Trophoblast cell (in vitro differentiated cells and primary cell): ENCODE data around the gene RTP2.

Source experiments
- DNase-seq, 2 donors: peaks; one replicate each; pipeline ENCODE4 v3.0.0-alpha.2; 2016
- H2AFZ ChIP-seq: 2 replicates; pipeline ENCODE4 v1.6.1; 2013; ENCODE audit warnings: low read length, moderate library complexity, mild to moderate bottlenecking; ENCODE audit not compliant: insufficient read depth, poor library complexity
- H2AK5ac ChIP-seq: 2 replicates; pipeline ENCODE4 v1.6.1; 2013; ENCODE audit warnings: mild to moderate bottlenecking, low read length
- H2BK120ac ChIP-seq: 2 replicates; pipeline ENCODE4 v1.6.1; 2013; ENCODE audit warnings: low read length, mild to moderate bottlenecking, moderate library complexity; ENCODE audit not compliant: insufficient read depth, poor library complexity
- H2BK12ac ChIP-seq: 2 replicates; pipeline ENCODE4 v1.6.1; 2013; ENCODE audit warnings: mild to moderate bottlenecking, low read length, moderate library complexity
- H2BK5ac ChIP-seq: 2 replicates; pipeline ENCODE4 v1.6.1; 2013; ENCODE audit warnings: low read length, low read depth, moderate library complexity, mild to moderate bottlenecking; ENCODE audit not compliant: poor library complexity
- H3K14ac ChIP-seq: 2 replicates; pipeline ENCODE4 v1.6.1; 2013; ENCODE audit warnings: mild to moderate bottlenecking, low read length
- H3K18ac ChIP-seq: 2 replicates; pipeline ENCODE4 v1.6.1; 2013; ENCODE audit warnings: mild to moderate bottlenecking, low read length
- H3K23ac ChIP-seq: 2 replicates; pipeline ENCODE4 v1.6.1; 2013; ENCODE audit warnings: low read length
- H3K27ac ChIP-seq: 2 replicates; pipeline ENCODE4 v1.5.1; 2013; ENCODE audit warnings: low read depth, mild to moderate bottlenecking, inconsistent platforms, low read length, moderate library complexity
- H3K27me3 ChIP-seq: 2 replicates; pipeline ENCODE4 v1.6.1; 2013; ENCODE audit warnings: inconsistent platforms, mild to moderate bottlenecking, low read length, moderate library complexity; ENCODE audit not compliant: insufficient read depth
- H3K36me3 ChIP-seq, 2 experiments: 1 replicate in 1 of 2; 2 replicates in 1 of 2; pipeline ENCODE4 v1.6.1; 2013; ENCODE audit warnings: low read length in 2 of 2, mild to moderate bottlenecking in 2 of 2, moderate library complexity in 1 of 2; ENCODE audit not compliant: insufficient read depth in 2 of 2, control insufficient read depth in 1 of 2
- H3K4ac ChIP-seq: 2 replicates; pipeline ENCODE4 v1.6.1; 2013; ENCODE audit warnings: low read depth, mild to moderate bottlenecking, low read length, moderate library complexity
- H3K4me1 ChIP-seq, 2 experiments: 1 replicate in 1 of 2; 2 replicates in 1 of 2; pipeline ENCODE4 v1.6.1; 2013; ENCODE audit warnings: low read length in 2 of 2, mild to moderate bottlenecking in 2 of 2, moderate library complexity in 1 of 2; ENCODE audit not compliant: insufficient read depth in 2 of 2, control insufficient read depth in 1 of 2
- H3K4me2 ChIP-seq: 2 replicates; pipeline ENCODE4 v1.6.1; 2013; ENCODE audit warnings: inconsistent platforms, mild to moderate bottlenecking, low read length, moderate library complexity
- H3K4me3 ChIP-seq: 2 replicates; pipeline ENCODE4 v1.5.1; 2013; ENCODE audit warnings: mild to moderate bottlenecking, low read depth, low read length, inconsistent platforms
- H3K79me1 ChIP-seq: one replicate; pipeline ENCODE4 v1.6.1; 2013; ENCODE audit warnings: low read length
- H3K79me2 ChIP-seq: 2 replicates; pipeline ENCODE4 v1.6.1; 2013; ENCODE audit warnings: low read length, mild to moderate bottlenecking; ENCODE audit not compliant: control insufficient read depth, insufficient read depth, poor library complexity
- H3K9ac ChIP-seq: 2 replicates; pipeline ENCODE4 v1.6.1; 2013; ENCODE audit warnings: mild to moderate bottlenecking, low read length
- H3K9me3 ChIP-seq: 2 replicates; pipeline ENCODE4 v1.6.1; 2013; ENCODE audit warnings: low read depth, mild to moderate bottlenecking, control low read depth, inconsistent platforms, low read length; ENCODE audit not compliant: insufficient read depth
- H4K12ac ChIP-seq: 2 replicates; pipeline ENCODE4 v1.6.1; 2013; ENCODE audit warnings: low read depth, mild to moderate bottlenecking, low read length, moderate library complexity
- H4K8ac ChIP-seq: 2 replicates; pipeline ENCODE4 v1.6.1; 2013; ENCODE audit warnings: low read depth, mild to moderate bottlenecking, low read length, moderate library complexity
- H4K91ac ChIP-seq: one replicate; pipeline ENCODE4 v1.6.1; 2013; ENCODE audit warnings: low read depth, mild to moderate bottlenecking, low read length, moderate library complexity
- WGBS: extraction: QIAGEN DNeasy Blood & Tissue Kit; methylation state at CpG from one replicate; pipeline ENCODE4 v1.1.7; 2013; ENCODE audit warnings: missing lambda C conversion rate; ENCODE audit not compliant: insufficient read length, insufficient coverage; ENCODE audit errors: extremely low coverage; 5-methylcytosine and 5-hydroxymethylcytosine counted together

The RTP2 gene

DNA sequence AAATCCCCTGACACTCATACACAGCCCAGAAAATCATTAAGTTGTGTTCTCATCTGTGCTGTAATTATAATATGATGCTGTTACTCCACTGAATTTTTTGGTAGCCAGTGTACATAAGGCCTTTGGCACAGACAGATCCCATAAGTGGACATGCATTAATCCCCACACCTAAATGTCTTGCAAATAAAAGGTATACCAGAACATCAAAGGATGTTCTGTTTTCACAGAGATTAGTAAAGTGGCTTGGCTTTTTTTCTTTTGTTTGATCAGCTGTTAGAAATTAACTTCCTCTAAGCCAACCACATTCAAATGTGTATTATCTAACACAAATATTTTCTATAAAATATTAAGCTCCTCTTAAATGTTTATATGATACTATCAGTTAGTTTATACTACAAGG, 34.8 kb downstream of the RTP2 start:
- Histone ChIP-seq H3K4me2 (no peak overlapping the region), H3K4me1 (peaks cover 2 to 9% of the 10 kb centered on the region in 2 experiments), H3K4me3 (no peak overlapping the region), H3K23ac (no peak overlapping the region), H3K79me2 (no peaks in the 10 kb centered on the region), H3K18ac (no peak overlapping the region), H2AFZ (no peak overlapping the region), H4K91ac (no peak overlapping the region), H3K4ac (no peak overlapping the region), H2BK120ac (no peak overlapping the region), H3K9ac (no peak overlapping the region), H4K12ac (no peak overlapping the region), H3K79me1 (no peaks in the 10 kb centered on the region), H3K14ac (no peak overlapping the region), H3K36me3 (no peaks in the 10 kb centered on the region), H3K27ac (no peak overlapping the region), H2BK12ac (no peak overlapping the region), H4K8ac (no peak overlapping the region), H2BK5ac (no peak overlapping the region), H2AK5ac (no peak overlapping the region), H3K27me3 (no peaks in the 10 kb centered on the region), H3K9me3 (no peaks in the 10 kb centered on the region)
- DNase-seq, result no peak

GRCh38 chr3:187665764-187666402, 36.5 kb downstream of the RTP2 start:
- WGBS, result no CpG with 5 or more reads among the region's 3 CpGs
- no peak overlapping the region for H2BK120ac ChIP-seq
- H3K79me2 ChIP-seq, result no peaks in the 10 kb centered on the region
- H3K4me3 ChIP-seq, result no peak overlapping the region
- no peak overlapping the region for H4K12ac ChIP-seq
- H3K4me2 ChIP-seq, result no peak overlapping the region
- no peak overlapping the region for H3K18ac ChIP-seq
- H3K4me1 ChIP-seq, result peaks cover 2 to 4% of the 10 kb centered on the region in 2 experiments
- no peak overlapping the region for H3K9ac ChIP-seq
- no peak overlapping the region for H2AFZ ChIP-seq
- no peak overlapping the region for H4K91ac ChIP-seq
- no peak for DNase-seq
- H3K27ac ChIP-seq, result no peak overlapping the region
- H4K8ac ChIP-seq, result no peak overlapping the region
- H2BK12ac ChIP-seq, result no peak overlapping the region
- H2BK5ac ChIP-seq, result no peak overlapping the region
- H3K23ac ChIP-seq, result no peak overlapping the region
- no peaks in the 10 kb centered on the region for H3K9me3 ChIP-seq
- no peak overlapping the region for H3K4ac ChIP-seq
- H3K14ac ChIP-seq, result no peak overlapping the region
- H3K79me1 ChIP-seq, result no peaks in the 10 kb centered on the region
- no peaks in the 10 kb centered on the region for H3K36me3 ChIP-seq
- no peak overlapping the region for H2AK5ac ChIP-seq
- no peaks in the 10 kb centered on the region for H3K27me3 ChIP-seq

DNA sequence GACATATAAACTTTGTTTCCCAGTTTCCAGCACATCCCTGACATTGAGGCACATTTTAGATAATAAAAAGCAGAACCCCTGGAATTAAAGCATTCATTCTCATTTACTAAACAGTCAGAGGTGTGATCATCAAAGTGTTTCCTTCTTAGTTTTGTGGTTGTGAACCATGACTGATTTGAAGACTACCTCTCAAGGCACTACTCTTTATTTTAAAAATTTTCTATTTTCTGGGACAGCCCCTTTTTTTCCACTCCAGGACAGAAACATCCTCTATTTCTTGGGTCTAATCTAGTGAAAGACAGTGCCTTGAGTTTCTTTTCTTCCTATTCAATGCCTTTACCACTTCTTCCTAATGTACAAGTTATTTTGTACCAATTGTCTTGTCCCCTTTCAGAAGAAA, 37.3 kb downstream of the RTP2 start:
- H4K8ac ChIP-seq, result no peak overlapping the region
- H3K18ac ChIP-seq, result no peak overlapping the region
- H3K14ac ChIP-seq, result no peak overlapping the region
- no peak overlapping the region for H2BK12ac ChIP-seq
- no peak overlapping the region for H4K12ac ChIP-seq
- H2BK5ac ChIP-seq, result no peak overlapping the region
- H3K23ac ChIP-seq, result no peak overlapping the region
- no peaks in the 10 kb centered on the region for H3K36me3 ChIP-seq
- H3K9me3 ChIP-seq, result no peaks in the 10 kb centered on the region
- no peaks in the 10 kb centered on the region for H3K79me2 ChIP-seq
- H3K4ac ChIP-seq, result no peak overlapping the region
- H2AFZ ChIP-seq, result no peak overlapping the region
- no peak for DNase-seq
- peaks cover 0 to 1% of the 10 kb centered on the region in 2 experiments for H3K4me1 ChIP-seq
- H3K9ac ChIP-seq, result no peak overlapping the region
- H2BK120ac ChIP-seq, result no peak overlapping the region
- H4K91ac ChIP-seq, result no peak overlapping the region
- no peak overlapping the region for H3K4me3 ChIP-seq
- no peak overlapping the region for H3K27ac ChIP-seq
- no peaks in the 10 kb centered on the region for H3K27me3 ChIP-seq
- H2AK5ac ChIP-seq, result no peak overlapping the region
- H3K4me2 ChIP-seq, result no peak overlapping the region
- no peaks in the 10 kb centered on the region for H3K79me1 ChIP-seq

GRCh38 chr3:187662848-187663409, 39.4 kb downstream of the RTP2 start:
- H4K8ac ChIP-seq, result no peak overlapping the region
- no peak overlapping the region for H3K27ac ChIP-seq
- H4K12ac ChIP-seq, result no peak overlapping the region
- no peak overlapping the region for H4K91ac ChIP-seq
- DNase-seq, result no peak
- no peak overlapping the region for H3K18ac ChIP-seq
- no peak overlapping the region for H3K4me3 ChIP-seq
- no peak overlapping the region for H3K23ac ChIP-seq
- H3K9me3 ChIP-seq, result no peaks in the 10 kb centered on the region
- H3K14ac ChIP-seq, result no peak overlapping the region
- H3K9ac ChIP-seq, result no peak overlapping the region
- no peaks in the 10 kb centered on the region for H3K4me1 ChIP-seq
- H3K79me2 ChIP-seq, result no peaks in the 10 kb centered on the region
- H3K4ac ChIP-seq, result no peak overlapping the region
- H2BK5ac ChIP-seq, result no peak overlapping the region
- no peak overlapping the region for H2BK120ac ChIP-seq
- no peak overlapping the region for H2AK5ac ChIP-seq
- H3K36me3 ChIP-seq, result no peaks in the 10 kb centered on the region
- no peaks in the 10 kb centered on the region for H3K79me1 ChIP-seq
- H3K4me2 ChIP-seq, result no peak overlapping the region
- H2BK12ac ChIP-seq, result no peak overlapping the region
- WGBS, result no CpG with 5 or more reads among the region's 5 CpGs
- no peak overlapping the region for H2AFZ ChIP-seq
- no peaks in the 10 kb centered on the region for H3K27me3 ChIP-seq
